ENCODE measurements around the gene MYL11.

DNA sequence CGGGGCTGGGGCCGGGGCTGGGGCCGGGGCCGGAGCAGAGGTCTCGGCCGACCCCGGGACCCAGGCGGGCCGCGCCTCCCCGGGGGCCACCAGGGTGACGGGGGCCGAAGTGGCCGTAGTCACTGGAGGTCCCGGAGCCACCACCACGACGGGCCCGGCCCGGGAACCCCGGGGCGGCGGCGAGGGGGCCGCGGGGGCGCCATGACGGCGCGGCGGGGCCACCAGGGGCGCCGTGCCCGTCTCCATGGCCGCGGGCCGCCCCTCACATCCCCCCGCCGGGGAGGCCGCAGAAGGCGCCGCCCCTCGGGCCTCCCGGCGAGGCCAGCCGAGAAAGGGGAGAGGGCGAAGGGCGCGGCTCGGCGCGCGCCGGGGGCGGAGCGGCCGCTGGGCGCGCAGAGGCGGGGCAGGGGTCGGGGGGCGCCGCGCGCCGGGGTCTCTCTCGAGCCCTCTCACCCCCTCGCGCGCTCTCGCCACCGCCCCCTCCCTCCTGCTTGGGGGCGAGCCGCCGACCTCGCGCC is 4.6 kb upstream of the MYL11 start:
- TF ChIP-seq POLR2AphosphoS5 (IDR thresholded peaks at IDR 0.05; ENCODE audit: borderline replicate concordance, low read depth, low read length) (0 out of 2 replicates have a peak, but pooled peaks have one; percentile 17), EZH2 (IDR thresholded peaks at IDR 0.05) (no peak), FOXP2 (optimal IDR thresholded peaks at IDR 0.05; ENCODE audit: control extremely low read depth, extremely low read length, insufficient read depth) (no peak)

Measured in SK-N-MC (cell line).